DMS 273 treated with DMSO at 0.1 percent for 48 hours (cell line): ENCODE measurements around the gene NDUFA8.

Experiments
- DNase-seq: peaks from one replicate; lab custom pipeline; 2025; lab: John Stamatoyannopoulos, UW

The NDUFA8 gene

GRCh38 chr9:122099271-122099869 is 60.2 kb downstream of the NDUFA8 start:
- no peak for DNase-seq

GRCh38 chr9:122097679-122098315 is 61.8 kb downstream of the NDUFA8 start:
- DNase-seq: no peak

- DNase-seq: no peak
Observed at GRCh38 chr9:122096620-122097415, 62.8 kb downstream of the NDUFA8 start.

- no peak for DNase-seq
Observed at GRCh38 chr9:122095010-122095767, 64.4 kb downstream of the NDUFA8 start.
